GM12801 (cell line): ENCODE results near the gene PANK1.

Experiments
- CTCF ChIP-seq: IDR thresholded peaks from one replicate; pipeline ENCODE4 v1.5.1; 2011; ENCODE audit warnings: control low read depth; ENCODE audit not compliant: insufficient read length; ENCODE audit errors: extremely low read depth

PANK1 gene

GRCh38 chr10:89611282-89611681 is 33.8 kb downstream of the PANK1 start:
- no peak for TF ChIP-seq CTCF

GRCh38 chr10:89609833-89610346 is 35.2 kb downstream of the PANK1 start:
- TF ChIP-seq CTCF = no peak

- no peak for TF ChIP-seq CTCF
These were observed 40.8 kb downstream of the PANK1 start for GRCh38 chr10:89604200-89604599.

GRCh38 chr10:89602919-89603318 is 42.1 kb downstream of the PANK1 start:
- no peak for TF ChIP-seq CTCF

GRCh38 chr10:89601728-89602361 is 43.2 kb downstream of the PANK1 start:
- no peak for TF ChIP-seq CTCF

GRCh38 chr10:89600041-89600440 is 45.0 kb downstream of the PANK1 start:
- no peak for TF ChIP-seq CTCF

- TF ChIP-seq CTCF = no peak
These were observed 52.0 kb downstream of the PANK1 start for GRCh38 chr10:89593043-89593442.
